Measurements from ENCODE around the gene UPF1. TPM values are rescaled to one million over a fixed set of nuclear protein-coding genes. Genes with fewer than 3 reads are reported as not detected.
"Not testable (repeated sequence)": the region's sequence is repeated elsewhere in the genome, so short reads cannot be mapped to it uniquely, and the experiment has no call there.

UPF1 gene
- total RNA-seq, 1 experiment from 2014 or later = 92.6 TPM

DNA sequence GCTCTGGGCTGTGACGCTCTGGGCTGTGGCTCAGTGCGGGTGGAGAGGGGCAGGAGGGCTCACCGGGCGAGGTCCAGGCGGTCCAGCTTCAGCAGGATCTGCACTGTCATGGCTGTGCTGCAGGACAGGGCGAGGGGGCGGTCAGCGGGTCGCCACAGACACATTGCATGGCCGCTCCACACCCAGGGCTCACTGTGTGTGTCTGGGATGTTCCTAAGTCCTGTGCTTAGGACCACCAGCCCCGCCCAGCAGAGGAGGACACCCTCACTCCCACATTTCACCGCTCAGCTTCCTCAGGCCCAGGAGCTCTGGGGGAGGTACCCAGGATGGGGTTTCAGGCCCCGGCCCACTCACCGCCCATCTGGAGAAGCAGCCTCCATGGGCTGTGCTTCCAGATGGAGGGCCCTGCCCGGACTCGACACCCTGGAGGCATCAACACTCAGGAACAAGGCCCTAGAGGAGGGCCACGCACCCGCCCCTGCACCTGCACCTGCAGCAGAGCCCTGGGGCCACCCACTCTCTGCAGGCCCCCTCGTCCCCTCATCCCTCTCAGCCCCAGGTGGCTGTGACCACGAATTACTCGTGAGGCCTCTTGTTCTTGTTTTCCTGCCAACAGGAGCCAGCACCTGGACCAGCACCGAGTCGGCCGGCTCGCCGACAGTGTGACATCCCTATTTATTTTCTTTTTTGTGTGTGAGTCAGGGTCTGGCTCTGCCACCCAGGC lies 73.9 kb downstream of the UPF1 start:
- Histone ChIP-seq H3K36me3 (replicated peaks; ENCODE audit: control insufficient read depth, insufficient read depth, low read length) (no peaks in the 10 kb centered on the region; the same call in none of the 2 replicates), H3K4me3 (ENCODE audit: insufficient read depth, low read depth, low read length) (no peak overlapping the region), H3K27me3 (ENCODE audit: control insufficient read depth, insufficient read depth, low read length) (no peaks in the 10 kb centered on the region)
- DNase-seq = no peak

DNA sequence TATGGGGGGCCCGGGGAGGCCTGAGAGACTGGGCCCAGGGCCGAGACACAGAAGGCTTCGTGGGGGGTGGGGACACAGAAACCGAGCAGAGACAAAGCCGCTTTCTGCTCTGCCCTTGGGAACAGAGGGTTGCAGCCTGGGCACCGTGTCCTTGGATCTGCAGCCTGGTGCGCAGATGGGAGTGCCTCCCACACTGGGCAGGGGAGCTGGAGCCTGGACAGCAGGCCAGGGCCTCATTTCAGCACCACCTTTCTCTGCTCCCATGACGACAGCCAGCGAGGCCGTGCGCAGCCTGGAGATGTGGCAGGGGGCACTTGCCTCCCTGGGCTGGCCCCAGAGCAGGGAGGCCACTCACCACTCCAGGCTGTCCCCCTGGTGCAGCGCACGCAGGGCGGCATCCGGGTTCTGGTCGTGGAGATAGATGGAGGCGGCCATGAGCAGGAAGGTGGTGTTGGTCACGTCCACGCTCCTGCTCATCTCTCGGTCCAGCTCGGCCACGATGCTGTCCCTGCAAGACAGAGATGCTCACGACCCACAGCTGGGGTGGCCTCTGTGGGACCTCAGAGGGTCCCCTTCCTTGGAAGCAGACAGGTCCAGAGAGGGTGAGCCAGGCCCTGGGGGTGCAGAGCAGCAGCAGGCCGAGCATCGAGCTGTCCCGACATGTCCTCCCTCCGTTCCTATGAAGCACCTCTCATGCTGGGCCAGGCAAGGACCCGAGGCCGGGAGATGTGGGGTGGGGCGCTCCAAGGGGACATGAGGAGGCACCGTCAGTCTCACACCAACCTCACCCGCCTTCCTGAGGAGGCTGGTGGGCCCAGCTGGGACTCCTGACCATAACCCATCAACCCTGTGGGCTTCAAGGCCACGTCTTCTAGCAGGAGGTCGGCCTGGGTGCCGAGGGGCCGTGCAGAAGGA lies 75.1 kb downstream of the UPF1 start:
- H3K36me3 ChIP-seq (replicated peaks; ENCODE audit: control insufficient read depth, insufficient read depth, low read length) = no peaks in the 10 kb centered on the region; the same call in none of the 2 replicates
- DNase-seq = no peak
- no peak overlapping the region for H3K4me3 ChIP-seq (ENCODE audit: insufficient read depth, low read depth, low read length)
- H3K27me3 ChIP-seq (ENCODE audit: control insufficient read depth, insufficient read depth, low read length) = no peaks in the 10 kb centered on the region

DNA sequence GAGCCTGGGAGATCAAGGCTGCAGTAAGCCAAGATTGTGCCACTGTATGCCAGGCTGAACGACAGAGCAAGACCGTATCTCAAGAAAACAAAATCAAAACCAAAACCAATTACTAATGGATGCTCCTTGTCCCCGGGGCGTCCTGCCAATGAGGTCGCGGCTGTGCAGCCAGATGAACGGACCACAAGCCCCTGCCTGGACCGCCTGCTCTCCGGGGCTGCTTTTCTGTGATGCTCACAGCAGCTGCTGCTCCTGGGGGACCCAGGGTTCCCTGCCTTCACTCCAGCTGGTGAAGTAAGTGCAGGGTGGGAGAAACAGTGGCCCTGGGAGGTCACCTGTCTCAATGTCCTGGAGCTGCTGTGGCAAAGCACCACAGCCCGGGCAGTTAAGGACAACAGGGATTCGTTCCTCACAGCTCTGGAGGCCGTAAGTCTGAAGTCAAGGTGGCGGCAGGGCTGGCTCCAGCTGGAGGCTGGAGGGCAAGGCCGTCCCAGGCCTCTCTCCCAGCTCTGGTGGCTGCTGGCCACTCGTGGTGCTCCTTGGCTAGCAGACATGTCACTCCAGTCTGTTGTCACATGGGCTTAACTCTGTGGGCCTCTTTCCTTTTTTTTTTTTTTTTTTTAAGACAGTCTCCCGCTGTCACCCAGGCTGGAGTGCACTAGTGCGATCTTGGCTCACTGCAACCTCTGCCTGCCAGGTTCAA lies 77.3 kb downstream of the UPF1 start:
- Histone ChIP-seq H3K27me3 (ENCODE audit: control insufficient read depth, insufficient read depth, low read length) (no peaks in the 10 kb centered on the region), H3K4me3 (ENCODE audit: insufficient read depth, low read depth, low read length) (no peak overlapping the region), H3K36me3 (replicated peaks; ENCODE audit: control insufficient read depth, insufficient read depth, low read length) (no peaks in the 10 kb centered on the region; the same call in none of the 2 replicates)
- no peak for DNase-seq

- no peaks in the 10 kb centered on the region; the same call in none of the 2 replicates for H3K36me3 ChIP-seq (replicated peaks; ENCODE audit: control insufficient read depth, insufficient read depth, low read length)
- H3K4me3 ChIP-seq (ENCODE audit: insufficient read depth, low read depth, low read length) = no peak overlapping the region
- DNase-seq = no peak
- H3K27me3 ChIP-seq (ENCODE audit: control insufficient read depth, insufficient read depth, low read length) = no peaks in the 10 kb centered on the region
Measured at GRCh38 chr19:18910010-18910409, 78.3 kb downstream of the UPF1 start.

GRCh38 chr19:18910801-18911436 lies 79.2 kb downstream of the UPF1 start:
- Histone ChIP-seq H3K36me3 (replicated peaks; ENCODE audit: control insufficient read depth, insufficient read depth, low read length) (no peaks in the 10 kb centered on the region; the same call in none of the 2 replicates), H3K27me3 (ENCODE audit: control insufficient read depth, insufficient read depth, low read length) (no peaks in the 10 kb centered on the region), H3K4me3 (ENCODE audit: insufficient read depth, low read depth, low read length) (no peak overlapping the region)
- DNase-seq = no peak

- DNase-seq = no peak
- Histone ChIP-seq H3K4me3 (ENCODE audit: insufficient read depth, low read depth, low read length) (no peak overlapping the region), H3K36me3 (replicated peaks; ENCODE audit: control insufficient read depth, insufficient read depth, low read length) (no peaks in the 10 kb centered on the region; the same call in none of the 2 replicates), H3K27me3 (ENCODE audit: control insufficient read depth, insufficient read depth, low read length) (no peaks in the 10 kb centered on the region)
Measured at GRCh38 chr19:18912933-18913332, 81.2 kb downstream of the UPF1 start.

DNA sequence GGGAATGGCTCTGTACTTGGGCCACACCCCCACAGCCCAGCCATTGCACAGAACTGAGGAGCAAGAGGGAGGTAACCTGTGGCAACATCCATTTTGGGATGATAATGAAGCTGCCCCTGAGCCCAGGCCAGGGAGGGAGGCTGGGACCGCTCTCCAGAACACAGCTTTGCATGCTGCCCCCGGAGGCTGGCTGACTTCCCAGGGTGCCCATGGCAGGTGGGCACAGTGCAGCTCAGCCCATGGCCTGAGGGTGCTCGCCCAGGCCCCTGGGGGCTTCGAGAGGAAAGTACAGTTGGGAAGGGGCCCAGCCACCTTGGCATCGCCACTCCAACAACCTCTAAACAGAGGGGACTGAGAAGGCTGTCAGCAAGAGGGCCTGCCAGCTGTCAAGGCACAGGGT lies 81.7 kb downstream of the UPF1 start:
- H3K4me3 ChIP-seq (ENCODE audit: insufficient read depth, low read depth, low read length) = no peak overlapping the region
- DNase-seq = no peak
- H3K27me3 ChIP-seq (ENCODE audit: control insufficient read depth, insufficient read depth, low read length) = no peaks in the 10 kb centered on the region
- H3K36me3 ChIP-seq (replicated peaks; ENCODE audit: control insufficient read depth, insufficient read depth, low read length) = no peaks in the 10 kb centered on the region; the same call in none of the 2 replicates

DNA sequence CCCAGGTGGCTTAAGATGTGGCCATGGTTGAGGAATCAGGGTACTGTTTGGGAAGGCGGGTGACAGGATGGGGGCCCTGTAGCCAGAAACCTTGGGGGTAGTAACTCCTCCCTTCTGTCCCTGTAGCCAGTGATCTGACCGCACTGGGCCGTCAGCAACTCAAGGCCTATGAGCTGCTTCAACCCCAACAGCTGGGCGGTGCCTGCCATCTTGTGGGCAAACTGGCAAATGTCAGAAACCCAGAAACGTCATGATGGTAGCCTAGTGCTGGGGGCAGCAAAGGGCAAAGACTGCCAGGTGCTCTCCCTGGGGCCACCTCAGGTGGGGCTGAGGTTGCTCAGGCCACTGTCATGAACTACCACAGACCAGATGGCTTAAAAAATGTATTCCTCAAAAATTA lies 83.9 kb downstream of the UPF1 start:
- Histone ChIP-seq H3K4me3 (ENCODE audit: insufficient read depth, low read depth, low read length) (no peak overlapping the region), H3K36me3 (replicated peaks; ENCODE audit: control insufficient read depth, insufficient read depth, low read length) (no peaks in the 10 kb centered on the region; the same call in none of the 2 replicates), H3K27me3 (ENCODE audit: control insufficient read depth, insufficient read depth, low read length) (no peaks in the 10 kb centered on the region)
- peak; percentile 90 for DNase-seq

- H3K4me3 ChIP-seq (ENCODE audit: insufficient read depth, low read depth, low read length); H3K27me3 ChIP-seq (ENCODE audit: control insufficient read depth, insufficient read depth, low read length); DNase-seq: not testable (repeated sequence)
Measured at GRCh38 chr19:18917593-18917992, 85.8 kb downstream of the UPF1 start.

More at GRCh38 chr19:18917593-18917992, 85.8 kb downstream of the UPF1 start:
- H3K36me3 ChIP-seq (replicated peaks; ENCODE audit: control insufficient read depth, insufficient read depth, low read length) = not testable (repeated sequence)

Other genes starting within 250 kb of the UPF1 start
- 117 TPM in 2 replicates for gene REX1BD, start 243.2 kb upstream of the UPF1 start, total RNA-seq (2014; rRNA removed; shearing (Covaris generic))
- gene CRLF1, start 225.2 kb upstream of the UPF1 start, total RNA-seq (2014; rRNA removed; shearing (Covaris generic)) = 47.4 and 52.8 TPM in 2 replicates
- 1.8 and 3.5 TPM in 2 replicates for gene TMEM59L, start 219.1 kb upstream of the UPF1 start, total RNA-seq (2014; rRNA removed; shearing (Covaris generic))
- 7.1 and 11.7 TPM in 2 replicates for gene KLHL26, start 194.9 kb upstream of the UPF1 start, total RNA-seq (2014; rRNA removed; shearing (Covaris generic))
- gene CRTC1, start 148.3 kb upstream of the UPF1 start, total RNA-seq (2014; rRNA removed; shearing (Covaris generic)) = 3.7 and 6.1 TPM in 2 replicates
- not detected in 2 replicates for gene COMP, start 40.7 kb upstream of the UPF1 start, total RNA-seq (2014; rRNA removed; shearing (Covaris generic))
- gene CERS1, start 64.2 kb downstream of the UPF1 start, total RNA-seq (2014; rRNA removed; shearing (Covaris generic)) = 7.8 and 8.5 TPM in 2 replicates
- 253 and 306 TPM in 2 replicates for gene COPE, start 87.4 kb downstream of the UPF1 start, total RNA-seq (2014; rRNA removed; shearing (Covaris generic))
- 44.7 and 63.1 TPM in 2 replicates for gene DDX49, start 87.8 kb downstream of the UPF1 start, total RNA-seq (2014; rRNA removed; shearing (Covaris generic))
- 25.1 and 35.7 TPM in 2 replicates for gene HOMER3, start 109.3 kb downstream of the UPF1 start, total RNA-seq (2014; rRNA removed; shearing (Covaris generic))
- gene SUGP2, start 201.6 kb downstream of the UPF1 start, total RNA-seq (2014; rRNA removed; shearing (Covaris generic)) = 54.5 and 79.0 TPM in 2 replicates
- 69.4 and 100.0 TPM in 2 replicates for gene ARMC6, start 201.6 kb downstream of the UPF1 start, total RNA-seq (2014; rRNA removed; shearing (Covaris generic))
- gene SLC25A42, start 232.0 kb downstream of the UPF1 start, total RNA-seq (2014; rRNA removed; shearing (Covaris generic)) = 4.8 and 8.0 TPM in 2 replicates

Data from H7 (cell line).